ENCODE results near the gene FLAD1.

FLAD1 gene

GRCh38 chr1:154958681-154959425 is 24.3 kb upstream of the FLAD1 start:
- TF ChIP-seq CTCF (conservative IDR thresholded peaks at IDR 0.05; ENCODE audit: low read length), result no peak
- DNase-seq (ENCODE audit: low read depth), result no peak
- H3K4me3 ChIP-seq (ENCODE audit: low read length), result no peak overlapping the region

GRCh38 chr1:154959426-154959780 is 23.7 kb upstream of the FLAD1 start:
- no peak for DNase-seq (ENCODE audit: low read depth)
- no peak for TF ChIP-seq CTCF (conservative IDR thresholded peaks at IDR 0.05; ENCODE audit: low read length)
- H3K4me3 ChIP-seq (ENCODE audit: low read length), result no peak overlapping the region

GRCh38 chr1:154960446-154961136 is 22.6 kb upstream of the FLAD1 start:
- TF ChIP-seq CTCF (conservative IDR thresholded peaks at IDR 0.05; ENCODE audit: low read length), result no peak
- H3K4me3 ChIP-seq (ENCODE audit: low read length), result peak overlapping the region; percentile 72
- no peak for DNase-seq (ENCODE audit: low read depth)

GRCh38 chr1:154961207-154962155 is 21.7 kb upstream of the FLAD1 start, which contains the start of gene PYGO2:
Gene PYGO2, minus strand, starts transcription at chr1:154961782. Its CDS starts 206 bp downstream, at chr1:154961576.
- peak within 1 kb of the TSS; percentile 72 for H3K4me3 ChIP-seq (ENCODE audit: low read length)
- DNase-seq (ENCODE audit: low read depth), result peak; percentile 64
- no peak; the same call in 1 of the 2 replicates for TF ChIP-seq CTCF (conservative IDR thresholded peaks at IDR 0.05; ENCODE audit: low read length)

- H3K4me3 ChIP-seq (ENCODE audit: low read length), result peak overlapping the region; percentile 72
- DNase-seq (ENCODE audit: low read depth), result no peak
- no peak for TF ChIP-seq CTCF (conservative IDR thresholded peaks at IDR 0.05; ENCODE audit: low read length)
Measured at GRCh38 chr1:154962156-154962749, 20.9 kb upstream of the FLAD1 start.

- H3K4me3 ChIP-seq (ENCODE audit: low read length), result peak overlapping the region; percentile 72
- DNase-seq (ENCODE audit: low read depth), result no peak
- TF ChIP-seq CTCF (conservative IDR thresholded peaks at IDR 0.05; ENCODE audit: low read length), result no peak
Measured at GRCh38 chr1:154962795-154963330, 20.3 kb upstream of the FLAD1 start.
